Epithelial cell of esophagus (primary cell): ENCODE results near the gene BDKRB1.
"Not testable (repeated sequence)": the region's sequence is repeated elsewhere in the genome, so short reads cannot be mapped to it uniquely, and the experiment has no call there.

Experiments used
- DNase-seq: peaks from one replicate; pipeline ENCODE4 v3.0.0; 2010; ENCODE audit warnings: low read depth
- H3K4me3 ChIP-seq: 2 replicates; pipeline ENCODE4 v1.5.1; 2011; ENCODE audit warnings: mild to moderate bottlenecking, low read length, control low read depth
- CTCF ChIP-seq: IDR thresholded peaks from 2 replicates; pipeline ENCODE4 v1.5.1; 2011; ENCODE audit warnings: low read depth, mild to moderate bottlenecking, low read length, control low read depth, inconsistent platforms; ENCODE audit not compliant: insufficient read depth; ENCODE audit errors: missing control alignments

The BDKRB1 gene

GRCh38 chr14:96239711-96240141, 16.3 kb upstream of the BDKRB1 start:
- no peak for TF ChIP-seq CTCF

GRCh38 chr14:96240641-96241040, 15.4 kb upstream of the BDKRB1 start:
- DNase-seq, result no peak
- TF ChIP-seq CTCF, result no peak
- no peak overlapping the region for H3K4me3 ChIP-seq

More at GRCh38 chr14:96239711-96240141, 16.3 kb upstream of the BDKRB1 start:
- no peak overlapping the region for H3K4me3 ChIP-seq
- DNase-seq, result no peak

- no peak for DNase-seq
- TF ChIP-seq CTCF, result no peak
- H3K4me3 ChIP-seq, result no peak overlapping the region
These were observed 13.9 kb upstream of the BDKRB1 start for GRCh38 chr14:96242126-96242525.

GRCh38 chr14:96243785-96244184, 12.2 kb upstream of the BDKRB1 start:
- no peak for DNase-seq
- no peak overlapping the region for H3K4me3 ChIP-seq
- no peak for TF ChIP-seq CTCF

- not testable (repeated sequence) for H3K4me3 ChIP-seq, DNase-seq
These were observed 10.9 kb upstream of the BDKRB1 start for GRCh38 chr14:96245074-96245473.

- H3K4me3 ChIP-seq, result no peak overlapping the region
- peak; percentile 63 for DNase-seq
- TF ChIP-seq CTCF, result no peak
These were observed 10.1 kb upstream of the BDKRB1 start for GRCh38 chr14:96245710-96246538.

GRCh38 chr14:96246539-96246847, 9.5 kb upstream of the BDKRB1 start:
- peak; percentile 98 for DNase-seq
- no peak overlapping the region for H3K4me3 ChIP-seq
- no peak for TF ChIP-seq CTCF
